ENCODE measurements around the gene SPINT1.

SPINT1 gene

DNA sequence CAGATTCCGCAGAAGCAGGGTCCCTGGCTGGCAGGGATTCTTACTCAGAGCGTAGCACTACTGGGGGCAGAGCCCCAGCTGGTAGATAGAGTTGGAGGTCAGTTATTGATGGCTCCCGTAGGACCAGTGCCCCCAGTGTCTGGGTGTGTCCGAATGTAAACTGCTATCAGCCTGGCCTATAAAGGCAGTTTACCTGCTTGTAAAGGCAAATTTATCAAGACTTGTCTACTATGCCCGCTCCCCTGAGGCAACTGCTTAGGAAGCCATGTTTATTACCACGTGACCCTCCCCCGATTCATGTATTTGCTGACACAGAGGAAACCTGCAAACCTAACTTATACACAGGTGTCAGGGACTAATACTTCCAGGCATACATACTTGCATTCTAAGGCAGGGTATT lies 14.7 kb upstream of the SPINT1 start:
- DNase-seq (ENCODE audit: low read depth), result no peak

DNA sequence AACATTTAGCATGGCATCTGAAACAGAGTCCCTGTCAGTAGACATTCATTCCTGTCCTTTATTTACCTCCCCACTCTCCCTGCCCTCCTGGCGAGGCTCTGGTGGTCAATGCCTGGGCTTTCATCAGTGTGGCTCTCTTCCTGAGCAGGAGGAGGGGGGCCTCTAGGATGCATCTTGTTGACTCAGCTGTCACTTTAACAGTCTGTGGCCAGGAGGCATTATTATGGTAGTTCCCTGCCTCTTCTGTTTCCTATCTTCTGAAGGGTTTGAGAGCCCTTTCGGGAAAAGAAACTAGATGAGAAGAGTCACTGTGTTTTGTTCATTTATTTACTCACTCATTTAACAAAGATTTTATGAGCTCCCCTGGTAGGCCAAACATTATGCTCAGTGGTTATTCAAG lies 13.0 kb upstream of the SPINT1 start:
- no peak for DNase-seq (ENCODE audit: low read depth)

DNA sequence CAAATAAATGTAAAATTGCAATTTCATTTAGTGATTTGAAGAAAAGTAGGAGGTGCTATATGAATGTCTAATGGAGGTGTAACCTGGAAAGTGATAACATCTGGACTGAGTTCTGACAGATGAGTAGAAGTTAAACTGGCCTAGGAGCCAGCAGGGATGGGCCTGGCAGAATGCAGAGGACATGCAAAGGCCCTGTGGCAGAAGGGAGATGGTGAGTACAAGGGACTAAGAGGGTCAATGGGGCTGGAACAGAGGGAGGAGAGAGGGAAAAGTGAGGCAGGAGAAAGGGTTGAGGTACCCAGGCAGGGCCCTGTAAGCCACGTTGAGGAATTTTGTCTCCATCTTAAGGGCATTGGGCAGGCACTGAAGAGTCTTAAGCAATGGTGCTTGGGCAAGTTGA lies 12.0 kb upstream of the SPINT1 start:
- DNase-seq (ENCODE audit: low read depth), result no peak

DNA sequence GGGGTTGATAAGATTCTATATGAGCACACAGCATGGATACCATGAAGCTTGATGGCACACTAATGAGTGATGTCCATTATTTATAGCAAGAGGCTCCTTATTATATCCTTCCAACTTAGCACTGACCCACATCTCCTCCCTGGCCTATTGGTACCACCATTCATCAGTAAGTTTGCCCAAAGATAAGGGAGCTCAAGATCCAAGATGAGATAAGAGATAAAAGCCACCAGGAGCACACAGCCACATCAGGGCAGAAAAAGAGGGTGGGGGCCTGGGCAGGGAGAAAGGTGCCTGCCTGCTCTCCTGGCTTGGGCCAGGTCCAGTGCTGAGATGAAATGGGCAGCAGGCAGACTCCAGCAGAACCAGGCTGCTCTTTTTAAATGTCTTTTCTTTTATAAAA lies 10.9 kb upstream of the SPINT1 start:
- no peak for DNase-seq (ENCODE audit: low read depth)

DNA sequence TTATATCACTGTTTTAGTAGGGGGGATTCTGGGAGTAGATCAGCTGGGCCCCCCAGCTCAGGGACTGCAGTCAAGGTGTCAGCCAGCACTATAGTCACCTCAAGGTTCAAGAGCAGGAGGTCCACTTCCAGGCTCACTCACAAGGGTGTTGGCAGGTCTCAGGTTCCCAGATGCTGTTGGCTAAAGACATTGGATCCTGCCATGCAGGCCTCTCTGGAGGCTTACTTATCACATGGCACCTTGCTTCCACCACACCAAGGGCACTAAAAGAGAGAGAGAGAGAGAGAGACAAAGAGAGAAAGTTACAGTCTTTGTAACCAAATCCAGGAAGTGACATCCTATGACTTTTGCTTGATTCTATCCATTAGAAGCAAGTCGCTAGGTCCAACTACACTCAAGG lies 7.8 kb upstream of the SPINT1 start:
- no peak for DNase-seq (ENCODE audit: low read depth)

DNA sequence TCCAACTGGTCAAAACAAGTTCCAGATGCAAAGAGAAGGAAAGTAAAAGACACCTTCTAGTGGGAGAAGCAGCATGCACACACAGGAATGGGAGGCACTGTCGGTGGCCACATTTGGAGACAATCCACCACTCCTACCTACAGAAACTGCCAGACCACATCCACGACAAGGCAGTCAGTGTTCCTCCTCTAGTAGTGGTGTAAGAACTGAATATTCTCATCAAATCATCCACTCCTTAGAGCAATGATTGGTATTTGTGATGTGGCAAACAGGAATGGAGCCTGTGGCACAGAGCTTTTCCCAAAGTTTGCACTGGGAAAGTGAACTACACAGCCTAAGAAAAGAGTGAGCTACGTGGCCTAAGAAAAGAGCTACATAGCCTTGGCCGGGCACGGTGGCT lies 5.1 kb upstream of the SPINT1 start:
- DNase-seq (ENCODE audit: low read depth), result no peak

DNA sequence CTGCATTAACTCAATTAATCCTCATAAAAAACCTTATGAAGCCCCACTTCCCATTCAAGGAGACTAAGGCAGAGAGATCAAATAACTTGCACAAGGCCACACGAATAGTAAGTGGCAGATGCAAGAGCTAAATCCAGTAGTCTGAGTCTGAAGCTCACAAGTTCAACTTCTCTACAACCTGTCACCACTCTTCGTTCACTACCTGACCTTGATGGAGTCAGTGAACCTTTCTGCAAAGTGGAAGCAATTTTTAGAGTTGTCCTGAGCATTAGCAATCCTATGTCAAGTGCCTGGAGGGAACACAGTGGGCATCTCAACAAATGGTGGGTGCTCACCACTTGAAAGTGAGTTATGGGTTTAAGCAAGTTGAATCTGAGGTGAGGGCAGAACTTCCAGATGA lies 2.1 kb upstream of the SPINT1 start:
- DNase-seq (ENCODE audit: low read depth), result no peak

DNA sequence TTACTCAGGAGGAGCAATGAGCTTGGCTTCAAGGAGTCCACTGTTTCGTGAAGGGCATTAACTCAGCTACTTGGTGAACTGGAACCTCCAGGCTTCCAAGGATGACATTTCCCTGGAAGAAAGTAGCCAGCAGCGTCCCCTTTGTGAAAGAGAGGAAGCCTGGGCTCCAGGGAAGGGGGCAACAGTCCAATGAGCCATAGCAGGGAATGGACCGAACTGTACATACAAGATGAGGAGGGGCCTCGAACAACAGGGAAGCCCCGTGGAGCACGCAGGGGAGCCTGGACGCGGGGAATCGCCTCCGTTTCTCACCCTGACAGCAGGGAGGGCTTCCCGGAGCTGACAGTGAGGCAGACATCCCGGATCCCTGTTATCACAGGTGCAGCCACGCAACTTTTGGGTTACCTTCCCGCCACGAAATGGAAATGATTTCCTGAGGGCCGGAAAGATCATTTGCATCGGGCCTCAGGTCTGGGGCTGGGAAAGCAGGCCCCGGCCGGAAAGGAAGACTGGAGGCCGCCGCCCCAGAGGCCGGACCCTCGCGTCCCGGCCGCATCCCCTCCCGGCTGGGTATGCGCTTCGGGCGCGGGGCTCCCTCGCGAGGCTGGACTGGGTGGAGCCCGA lies 475 bp upstream of the SPINT1 start:
- no peak for DNase-seq (ENCODE audit: low read depth)

DNA sequence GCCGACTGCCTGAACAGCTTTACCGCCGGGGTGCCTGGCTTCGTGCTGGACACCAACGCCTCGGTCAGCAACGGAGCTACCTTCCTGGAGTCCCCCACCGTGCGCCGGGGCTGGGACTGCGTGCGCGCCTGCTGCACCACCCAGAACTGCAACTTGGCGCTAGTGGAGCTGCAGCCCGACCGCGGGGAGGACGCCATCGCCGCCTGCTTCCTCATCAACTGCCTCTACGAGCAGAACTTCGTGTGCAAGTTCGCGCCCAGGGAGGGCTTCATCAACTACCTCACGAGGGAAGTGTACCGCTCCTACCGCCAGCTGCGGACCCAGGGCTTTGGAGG lies 815 bp downstream of the SPINT1 start:
- DNase-seq (ENCODE audit: low read depth), result peak; percentile 22

DNA sequence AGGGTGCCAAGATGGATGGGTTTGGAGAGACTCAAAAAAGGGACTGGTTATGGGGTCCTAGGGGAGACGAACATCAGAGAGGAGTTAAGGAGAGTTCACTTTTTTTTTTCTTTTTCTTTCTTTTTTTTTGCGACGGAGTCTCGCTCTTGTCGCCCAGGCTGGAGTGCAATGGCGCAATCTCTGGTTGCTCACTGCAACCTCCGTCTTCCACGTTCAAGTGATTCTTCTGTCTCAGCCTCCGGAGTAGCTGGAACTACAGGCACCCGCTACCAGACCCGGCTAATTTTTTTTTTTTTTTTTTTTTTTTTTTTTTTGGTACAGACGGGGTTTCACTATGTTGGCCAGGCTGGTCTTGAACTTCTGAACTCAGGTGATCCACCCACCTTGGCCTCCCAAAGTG lies 1.2 kb downstream of the SPINT1 start:
- DNase-seq (ENCODE audit: low read depth), result no peak

DNA sequence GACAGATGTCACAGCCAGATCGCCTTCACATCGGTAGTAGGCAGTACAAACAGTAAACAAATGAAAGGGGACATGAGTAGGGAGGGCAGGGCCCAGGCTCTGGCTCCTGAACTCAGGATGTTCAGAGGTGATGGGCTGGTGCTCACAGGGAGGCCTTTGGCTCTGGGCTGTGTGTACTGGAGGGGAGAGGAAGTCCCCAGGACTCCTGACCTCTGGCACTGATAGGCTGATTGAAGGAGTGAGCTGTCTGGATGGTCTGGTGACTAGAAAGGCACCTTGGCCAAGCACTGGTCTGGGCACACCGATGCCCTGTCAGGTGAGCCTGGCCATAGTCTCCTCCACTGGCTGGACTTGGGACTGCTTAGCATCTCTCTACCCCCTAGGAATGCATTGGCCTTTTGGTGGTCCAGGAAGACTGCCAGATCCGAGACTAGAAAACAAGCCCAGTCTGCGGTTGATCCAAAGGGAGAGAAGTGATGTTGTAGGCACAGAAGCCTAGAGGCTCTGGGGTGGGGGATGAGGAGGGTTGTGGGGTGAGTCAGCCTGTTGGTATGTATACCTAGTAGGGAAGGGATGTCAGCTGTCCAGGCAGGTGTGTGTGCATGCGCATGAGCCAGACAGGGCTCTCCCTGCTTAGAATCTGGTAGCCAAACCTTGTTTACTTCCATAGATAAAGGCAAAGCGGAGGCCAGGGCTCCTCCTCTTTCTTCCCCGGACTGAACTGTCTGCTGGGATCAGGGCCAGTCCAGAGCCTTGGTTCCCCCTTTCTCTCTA lies 1.9 kb downstream of the SPINT1 start:
- DNase-seq (ENCODE audit: low read depth), result no peak

DNA sequence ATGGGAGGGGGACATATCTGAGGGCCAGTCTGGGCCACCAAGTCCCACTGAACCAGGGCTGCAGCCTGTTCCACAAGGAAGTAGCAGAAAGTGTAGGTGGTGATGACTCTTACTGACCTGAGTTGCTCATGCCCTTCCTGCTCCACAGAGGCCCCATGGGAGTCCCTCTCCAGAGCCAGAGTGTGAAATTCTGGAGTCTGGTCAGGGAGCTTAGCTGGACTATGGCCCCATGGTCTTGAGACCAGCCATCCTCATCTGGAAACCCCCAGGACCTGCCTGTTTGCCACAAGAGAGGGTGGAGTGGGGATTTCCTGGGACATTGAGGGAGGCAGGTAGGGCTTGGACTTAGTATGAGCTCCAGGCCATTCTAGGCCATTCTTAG lies 3.0 kb downstream of the SPINT1 start:
- DNase-seq (ENCODE audit: low read depth), result no peak

DNA sequence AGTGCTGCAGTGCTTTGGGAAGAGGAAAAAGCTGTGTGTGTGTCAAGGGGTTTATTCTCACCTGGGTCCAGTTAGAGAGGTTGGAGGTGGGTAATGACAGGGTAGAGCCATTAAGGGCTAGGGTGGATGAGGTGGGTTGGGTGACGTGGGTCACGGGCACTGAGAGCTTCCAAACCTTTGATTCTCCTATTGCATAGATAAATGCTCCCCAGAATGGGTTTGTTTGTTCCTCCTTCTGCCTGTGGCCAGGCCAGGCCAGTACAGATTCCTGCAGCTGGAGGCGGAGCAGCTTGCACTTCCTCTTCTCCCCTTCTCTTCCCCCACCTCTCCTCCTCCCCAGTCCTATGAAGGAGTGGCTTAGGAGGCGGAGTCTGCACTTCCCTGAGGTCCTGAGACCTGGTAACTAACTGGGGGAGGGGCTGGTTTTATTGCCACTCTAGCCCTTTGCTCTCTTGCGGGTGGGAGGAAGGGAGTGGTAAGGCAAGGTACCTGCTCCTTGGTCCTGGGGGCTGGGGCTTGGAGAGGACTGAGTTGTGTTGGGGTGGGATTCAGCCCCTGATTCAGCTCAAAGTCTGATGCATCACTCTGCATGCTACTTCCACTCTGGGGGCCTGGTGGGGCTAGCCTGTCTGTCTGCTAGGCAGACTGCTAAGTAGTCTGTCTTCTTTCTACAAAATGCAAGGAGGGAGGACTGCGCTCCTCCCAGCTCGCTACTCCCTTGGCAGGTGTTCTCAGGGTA lies 3.5 kb downstream of the SPINT1 start:
- no peak for DNase-seq (ENCODE audit: low read depth)

DNA sequence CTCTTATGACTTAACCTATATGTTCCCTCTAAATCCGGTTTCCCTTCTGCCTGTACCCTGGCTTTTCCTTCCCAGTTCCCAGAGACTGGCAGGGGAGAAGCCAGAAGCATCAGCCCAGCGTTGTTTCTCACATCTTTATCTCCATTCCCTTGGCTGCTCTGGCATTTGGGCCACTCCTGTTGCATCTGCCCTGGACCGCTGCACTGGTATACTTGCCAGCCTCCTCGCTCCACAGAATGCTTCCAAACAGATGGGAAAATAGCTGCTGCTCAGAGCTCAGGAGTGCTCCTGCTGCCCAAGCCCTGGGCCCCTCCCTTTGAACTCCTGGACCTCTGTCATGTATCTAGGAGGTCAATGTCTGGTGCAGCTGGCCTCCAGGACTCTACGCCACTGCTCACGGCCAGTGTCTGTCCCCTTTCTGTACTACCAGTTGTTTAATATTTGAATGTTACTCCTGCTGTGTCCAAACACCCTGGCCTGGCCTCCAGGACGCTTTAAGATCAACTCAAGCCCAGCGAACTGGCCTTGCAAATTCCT lies 6.8 kb downstream of the SPINT1 start:
- DNase-seq (ENCODE audit: low read depth), result no peak

DNA sequence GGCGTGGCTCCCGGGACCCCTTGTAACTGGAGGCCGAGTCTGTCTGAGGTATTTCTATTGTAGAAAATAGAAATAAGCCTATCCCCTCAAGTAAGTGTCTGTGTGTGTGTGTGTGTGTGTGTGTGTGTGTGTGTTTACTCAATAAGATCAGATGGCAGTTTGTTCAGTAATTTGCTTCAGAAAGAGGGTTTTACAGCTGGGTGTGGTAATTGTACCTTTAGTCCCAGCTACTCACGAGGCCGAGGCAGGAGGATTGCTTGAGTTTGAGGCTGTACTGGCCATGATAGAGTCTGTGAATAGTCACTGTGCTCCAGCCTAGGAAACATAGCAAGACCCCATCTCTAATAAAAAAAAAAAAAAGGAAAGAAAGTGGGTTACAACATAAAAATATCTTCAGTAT lies 8.7 kb downstream of the SPINT1 start:
- DNase-seq (ENCODE audit: low read depth), result no peak

DNA sequence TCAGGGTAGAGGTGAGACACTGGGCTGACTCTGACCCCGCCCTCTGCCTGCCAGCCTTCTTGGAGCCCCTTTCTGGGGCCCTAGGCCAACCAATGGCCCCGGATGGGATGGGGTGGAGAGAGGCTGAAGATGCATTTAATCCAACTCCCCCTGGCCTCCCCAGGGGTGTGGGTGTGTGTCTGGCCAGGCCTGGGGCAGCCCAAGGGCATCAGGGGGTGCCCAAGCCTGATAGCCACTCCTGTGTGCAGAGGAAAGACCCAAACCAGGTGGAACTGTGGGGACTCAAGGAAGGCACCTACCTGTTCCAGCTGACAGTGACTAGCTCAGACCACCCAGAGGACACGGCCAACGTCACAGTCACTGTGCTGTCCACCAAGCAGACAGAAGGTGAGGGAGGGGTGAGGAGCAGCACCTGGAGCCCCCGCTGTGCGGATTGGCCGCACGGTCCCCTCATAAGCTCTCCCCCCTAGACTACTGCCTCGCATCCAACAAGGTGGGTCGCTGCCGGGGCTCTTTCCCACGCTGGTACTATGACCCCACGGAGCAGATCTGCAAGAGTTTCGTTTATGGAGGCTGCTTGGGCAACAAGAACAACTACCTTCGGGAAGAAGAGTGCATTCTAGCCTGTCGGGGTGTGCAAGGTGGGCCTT lies 9.5 kb downstream of the SPINT1 start:
- no peak for DNase-seq (ENCODE audit: low read depth)

DNA sequence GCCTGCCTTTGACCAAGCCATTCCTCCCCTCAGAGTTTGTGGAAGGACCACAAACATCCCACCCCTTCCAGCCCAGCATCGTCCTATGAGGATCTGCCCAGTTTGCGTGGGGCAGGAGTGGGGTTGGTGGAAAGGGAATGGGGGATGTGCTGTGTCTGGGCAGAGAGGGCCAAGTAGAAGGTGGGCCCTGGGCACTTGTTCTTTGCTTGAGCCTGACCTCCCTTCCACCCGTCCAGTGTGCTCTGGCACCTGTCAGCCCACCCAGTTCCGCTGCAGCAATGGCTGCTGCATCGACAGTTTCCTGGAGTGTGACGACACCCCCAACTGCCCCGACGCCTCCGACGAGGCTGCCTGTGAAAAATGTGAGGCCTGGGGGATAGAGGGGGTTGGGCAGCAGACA lies 10.3 kb downstream of the SPINT1 start:
- DNase-seq (ENCODE audit: low read depth), result no peak

DNA sequence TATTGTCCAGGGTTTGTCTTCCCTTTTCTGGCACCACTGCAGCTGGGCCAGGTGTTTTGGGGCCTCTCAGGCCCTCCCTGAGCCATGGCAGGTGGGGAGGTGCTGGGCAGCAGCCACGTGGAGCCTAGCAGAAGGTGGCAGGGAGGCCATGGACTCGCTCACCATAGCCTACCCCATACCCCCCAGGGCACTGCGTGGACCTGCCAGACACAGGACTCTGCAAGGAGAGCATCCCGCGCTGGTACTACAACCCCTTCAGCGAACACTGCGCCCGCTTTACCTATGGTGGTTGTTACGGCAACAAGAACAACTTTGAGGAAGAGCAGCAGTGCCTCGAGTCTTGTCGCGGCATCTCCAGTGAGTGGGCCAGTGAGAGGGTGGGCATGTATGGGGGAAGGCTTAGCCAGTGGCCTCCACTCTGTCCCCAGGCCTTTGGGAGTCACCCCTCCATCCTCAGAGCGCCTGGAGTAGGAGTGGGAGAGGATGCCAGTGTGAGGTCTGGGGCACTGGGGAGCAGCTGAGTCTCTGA lies 11.9 kb downstream of the SPINT1 start:
- no peak for DNase-seq (ENCODE audit: low read depth)

DNA sequence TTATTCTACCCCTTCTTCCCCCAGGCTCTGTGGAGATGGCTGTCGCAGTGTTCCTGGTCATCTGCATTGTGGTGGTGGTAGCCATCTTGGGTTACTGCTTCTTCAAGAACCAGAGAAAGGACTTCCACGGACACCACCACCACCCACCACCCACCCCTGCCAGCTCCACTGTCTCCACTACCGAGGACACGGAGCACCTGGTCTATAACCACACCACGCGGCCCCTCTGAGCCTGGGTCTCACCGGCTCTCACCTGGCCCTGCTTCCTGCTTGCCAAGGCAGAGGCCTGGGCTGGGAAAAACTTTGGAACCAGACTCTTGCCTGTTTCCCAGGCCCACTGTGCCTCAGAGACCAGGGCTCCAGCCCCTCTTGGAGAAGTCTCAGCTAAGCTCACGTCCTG lies 12.9 kb downstream of the SPINT1 start:
- no peak for DNase-seq (ENCODE audit: low read depth)

DNA sequence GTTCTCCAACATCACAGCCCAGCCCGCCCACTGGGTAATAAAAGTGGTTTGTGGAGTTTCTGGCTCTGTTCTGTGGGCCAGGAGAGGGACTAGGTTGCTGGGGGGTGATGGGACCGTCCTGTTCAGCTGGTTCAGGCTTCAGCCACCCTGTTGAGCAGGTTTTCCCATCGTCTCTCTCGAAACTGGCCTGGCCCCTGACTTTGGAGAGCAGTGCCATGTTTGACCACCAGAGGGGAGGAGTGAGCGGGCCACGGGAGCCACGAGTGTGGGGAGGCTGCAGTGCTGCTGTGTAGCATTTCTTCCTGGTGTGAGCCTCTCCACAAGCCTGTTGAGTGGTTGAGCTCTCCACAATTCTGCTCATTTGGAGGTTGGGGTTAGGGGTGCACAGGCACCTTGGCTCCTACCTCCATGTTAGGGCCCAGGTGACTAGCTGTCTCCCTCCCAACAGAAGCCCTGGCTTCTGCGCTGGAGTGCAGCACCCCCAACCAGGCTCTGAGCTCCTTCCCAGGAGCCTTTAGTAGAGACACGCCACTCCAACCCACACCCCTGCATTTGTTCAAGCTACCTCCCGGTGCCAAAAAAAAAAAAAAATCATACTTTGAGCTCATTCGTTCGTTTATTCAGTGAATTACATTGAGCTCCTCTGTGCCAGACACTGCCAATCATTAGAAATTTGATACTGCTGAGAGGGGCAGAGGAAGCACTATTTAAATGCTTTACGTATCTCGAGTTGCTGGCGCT lies 13.9 kb downstream of the SPINT1 start:
- peak; percentile 77 for DNase-seq (ENCODE audit: low read depth)

DNA sequence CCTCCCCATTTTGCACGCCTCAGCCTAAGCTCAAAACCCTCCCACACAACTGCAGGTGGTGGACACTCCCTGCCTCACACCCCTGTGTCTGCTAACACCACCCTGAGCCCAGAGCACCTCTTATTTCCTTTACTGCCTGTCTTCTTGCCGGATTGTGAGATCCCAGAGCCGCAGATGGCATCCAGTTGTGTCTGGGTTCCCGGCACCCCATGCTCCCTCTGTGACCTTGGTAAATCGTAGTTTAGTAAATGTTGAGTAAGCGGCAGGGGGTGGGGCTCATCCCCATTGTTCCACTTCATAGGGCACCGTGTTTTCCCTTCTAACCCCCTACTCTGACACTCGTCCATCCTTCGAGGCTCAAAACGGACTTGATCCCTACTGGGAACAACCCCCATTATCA lies 14.9 kb downstream of the SPINT1 start:
- DNase-seq (ENCODE audit: low read depth), result no peak
